DMS 273 (cell line): ENCODE results near the gene ATP2C1.
"Not testable (repeated sequence)": the region's sequence is repeated elsewhere in the genome, so short reads cannot be mapped to it uniquely, and the experiment has no call there.

ENCODE experiments used
- DNase-seq: peaks from one replicate; lab custom pipeline; 2025; ENCODE audit not compliant: unreplicated experiment; lab: John Stamatoyannopoulos, UW

ATP2C1 gene

DNA sequence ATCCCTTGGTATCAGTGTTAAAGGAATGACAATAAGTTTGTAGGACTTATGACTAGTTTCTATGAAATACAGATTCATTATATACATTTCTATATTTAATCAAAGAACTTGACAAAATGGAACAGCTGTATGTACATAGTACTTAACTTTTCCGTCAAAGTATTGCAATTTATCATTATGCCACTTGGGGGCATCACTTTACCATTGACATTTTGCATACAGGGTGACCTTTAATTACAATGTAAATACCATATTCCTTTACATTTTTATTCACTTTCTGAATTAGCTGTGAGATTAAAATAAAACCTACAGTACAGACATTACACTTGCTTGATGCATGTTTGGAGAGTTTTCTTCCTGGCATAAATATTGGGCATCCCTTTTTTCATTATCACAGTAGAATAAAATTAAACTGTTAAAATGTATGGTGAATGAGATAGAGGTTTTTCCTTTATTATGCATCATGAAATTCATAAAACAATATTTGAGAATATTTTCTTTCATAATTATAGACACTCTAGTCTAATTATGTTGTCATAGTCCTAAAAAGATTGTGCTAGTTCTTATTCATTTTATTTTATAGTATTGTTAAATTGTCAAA, 139.7 kb downstream of the ATP2C1 start:
- peak; percentile 84 for DNase-seq

GRCh38 chr3:131036200-131036816, 142.4 kb downstream of the ATP2C1 start:
- no peak for DNase-seq

- no peak for DNase-seq
Observed at GRCh38 chr3:131036986-131037385, 143.1 kb downstream of the ATP2C1 start.

GRCh38 chr3:131038326-131038725, 144.4 kb downstream of the ATP2C1 start:
- DNase-seq = no peak

DNA sequence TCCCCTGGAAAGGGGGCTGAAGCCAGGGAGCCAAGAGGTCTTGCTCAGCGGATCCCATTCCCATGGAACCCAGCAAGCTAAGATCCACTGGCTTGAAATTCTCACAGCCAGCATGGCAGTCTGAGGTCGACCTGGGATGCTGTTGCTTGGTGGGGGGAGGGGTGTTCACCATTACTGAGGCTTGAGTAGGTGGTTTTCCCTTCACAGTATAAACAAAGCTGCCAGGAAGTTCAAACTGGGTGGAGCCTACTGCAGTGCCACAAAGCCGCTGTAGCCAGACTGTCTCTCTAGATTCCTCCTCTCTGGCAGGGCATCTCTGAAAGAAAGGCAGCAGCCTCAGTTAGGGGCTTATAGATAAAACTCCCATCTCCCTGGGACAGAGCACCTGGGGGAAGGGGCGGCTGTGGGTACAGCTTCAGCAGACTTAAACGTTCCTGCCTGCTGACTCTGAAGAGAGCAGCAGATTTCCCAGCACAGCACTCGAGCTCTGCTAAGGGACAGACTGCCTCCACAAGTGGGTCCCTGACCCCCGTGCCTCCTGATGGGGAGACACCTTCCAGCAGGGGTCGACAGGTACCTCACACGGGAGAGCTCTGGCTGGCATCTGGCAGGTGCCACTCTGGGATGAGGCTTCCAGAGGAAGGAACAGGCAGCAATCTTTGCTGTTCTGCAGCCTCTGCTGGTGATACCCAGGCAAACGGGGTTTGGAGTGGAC, 148.5 kb downstream of the ATP2C1 start:
- not testable (repeated sequence) for DNase-seq

GRCh38 chr3:131047582-131047981, 153.7 kb downstream of the ATP2C1 start:
- peak; percentile 11 for DNase-seq

GRCh38 chr3:131048030-131048429, 154.1 kb downstream of the ATP2C1 start:
- DNase-seq = no peak

GRCh38 chr3:131050001-131050400, 156.1 kb downstream of the ATP2C1 start:
- no peak for DNase-seq

DNA sequence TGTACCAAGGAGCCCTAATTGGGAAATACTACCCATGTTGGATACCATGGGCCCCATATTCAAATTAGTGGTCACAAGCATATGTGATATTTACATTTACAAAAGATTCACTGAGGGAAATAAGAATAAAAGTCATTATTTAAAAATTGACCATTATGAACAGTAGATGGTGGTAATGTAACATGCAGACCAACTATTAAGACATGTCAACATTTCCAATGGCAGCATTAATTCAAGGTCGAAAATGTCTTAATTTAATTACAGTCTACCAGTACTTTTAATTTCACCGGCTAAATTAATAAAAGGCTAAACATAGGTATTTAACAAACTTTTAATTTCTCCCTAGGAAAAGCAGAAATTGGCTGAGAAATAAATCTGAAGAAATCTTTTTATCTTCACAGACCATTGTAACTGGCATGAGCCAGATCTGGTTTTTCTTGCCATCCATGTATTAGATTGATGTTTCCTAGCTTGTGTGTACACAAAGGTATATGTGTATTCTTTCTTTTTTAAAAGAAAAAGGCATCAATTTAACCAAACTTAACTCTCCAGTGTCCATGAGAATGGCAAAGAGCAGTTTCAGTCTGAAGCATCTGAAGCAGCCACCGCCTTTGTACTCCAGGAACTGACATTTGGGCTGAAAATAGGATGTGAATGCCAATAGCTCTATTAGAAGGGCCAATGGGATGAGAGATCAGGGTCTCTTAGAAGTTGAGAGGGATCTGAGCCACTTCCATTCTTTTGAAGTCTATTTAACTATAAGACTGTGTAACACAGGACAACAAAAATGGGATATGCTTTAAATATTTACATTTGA, 159.4 kb downstream of the ATP2C1 start:
- DNase-seq = peak; percentile 38
